Astrocyte of the spinal cord (primary cell): ENCODE data around the gene TRMT61A.

ENCODE experiments used
- DNase-seq: peaks from one replicate; pipeline ENCODE4 v3.0.0; 2011; ENCODE audit warnings: low read depth, low spot score
- H3K4me3 ChIP-seq: 2 replicates; pipeline ENCODE4 v1.5.1; 2011; ENCODE audit warnings: low read depth, mild to moderate bottlenecking, low read length, moderate library complexity
- CTCF ChIP-seq: IDR thresholded peaks from 2 replicates; pipeline ENCODE4 v1.5.1; 2012; ENCODE audit warnings: low read depth, mild to moderate bottlenecking, low read length, inconsistent platforms
- in situ Hi-C: cut with HindIII; loops from 2 replicates; pipeline ENCODE4 v1.10.0; 2017; ENCODE audit warnings: low sequenced_read_pairs

TRMT61A gene

GRCh38 chr14:103581206-103581605 lies 52.2 kb downstream of the TRMT61A start:
- H3K4me3 ChIP-seq, result no peak overlapping the region
- in situ Hi-C loops, result no loop called here
- TF ChIP-seq CTCF, result no peak
- no peak for DNase-seq

GRCh38 chr14:103581954-103582703 lies 53.1 kb downstream of the TRMT61A start:
- TF ChIP-seq CTCF, result no peak
- in situ Hi-C loops, result no loop called here
- DNase-seq, result no peak
- no peak overlapping the region for H3K4me3 ChIP-seq

- H3K4me3 ChIP-seq, result no peak overlapping the region
- in situ Hi-C loops, result no loop called here
- no peak for TF ChIP-seq CTCF
- no peak for DNase-seq
Observed at GRCh38 chr14:103584326-103584915, 55.4 kb downstream of the TRMT61A start.
